ENCODE data around the gene FKBP1A.

FKBP1A gene

DNA sequence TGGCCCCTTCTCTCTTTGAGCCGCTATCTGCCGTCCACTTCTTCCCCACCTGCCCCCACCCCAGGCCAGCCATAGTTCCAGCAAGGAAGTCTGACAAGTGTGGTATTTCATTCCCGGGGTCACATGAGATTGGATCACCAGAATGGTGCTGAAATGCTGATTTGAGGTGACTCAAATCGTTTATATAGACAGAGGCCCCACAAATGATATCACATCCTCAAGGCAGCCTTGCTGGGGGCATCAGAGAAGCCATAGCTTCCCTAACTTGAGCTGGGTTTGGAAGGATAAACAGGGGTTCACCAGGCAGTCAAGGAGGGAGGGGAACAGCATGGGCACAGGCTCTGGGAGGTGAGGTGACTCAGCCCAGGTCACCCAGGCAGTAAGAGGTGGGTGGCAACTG, 73.8 kb downstream of the FKBP1A start:
- DNase-seq (ENCODE audit: low read depth in 2 of 2) = no peak
